Mesendoderm (in vitro differentiated cells): ENCODE data around the gene CACNB2.

Experiments used
- DNase-seq: peaks from one replicate; pipeline ENCODE4 v3.0.0; 2013
- H2AK5ac ChIP-seq: 2 replicates; pipeline ENCODE4 v1.6.1; 2013; ENCODE audit warnings: low read length, inconsistent platforms
- H2BK120ac ChIP-seq: 2 replicates; pipeline ENCODE4 v1.6.1; 2013; ENCODE audit warnings: low read depth, mild to moderate bottlenecking, low read length, moderate library complexity, mixed read lengths
- H2BK15ac ChIP-seq: replicated peaks from 2 replicates; pipeline ENCODE4 v1.6.1; 2013; ENCODE audit warnings: low read depth, mild to moderate bottlenecking, moderate library complexity
- H2BK5ac ChIP-seq: 2 replicates; pipeline ENCODE4 v1.6.1; 2013; ENCODE audit warnings: low read length, inconsistent platforms
- H3K18ac ChIP-seq: 2 replicates; pipeline ENCODE4 v1.6.1; 2013; ENCODE audit warnings: mild to moderate bottlenecking, low read length, mixed read lengths
- H3K23ac ChIP-seq: one replicate; pipeline ENCODE4 v1.6.1; 2013; ENCODE audit warnings: low read length
- H3K27ac ChIP-seq: 2 replicates; pipeline ENCODE4 v1.5.1; 2013; ENCODE audit warnings: low read depth, mild to moderate bottlenecking, inconsistent platforms, low read length, moderate library complexity
- H3K27me3 ChIP-seq: 2 replicates; pipeline ENCODE4 v1.6.1; 2013; ENCODE audit warnings: low read length, control low read depth, mild to moderate bottlenecking, inconsistent platforms; ENCODE audit not compliant: insufficient read depth, poor library complexity
- H3K36me3 ChIP-seq: 2 replicates; pipeline ENCODE4 v1.6.1; 2013; ENCODE audit warnings: low read length, inconsistent platforms; ENCODE audit not compliant: control insufficient read depth, insufficient read depth
- H3K4ac ChIP-seq: one replicate; pipeline ENCODE4 v1.6.1; 2013; ENCODE audit warnings: low read depth, mild to moderate bottlenecking, low read length, moderate library complexity
- H3K4me1 ChIP-seq: 2 replicates; pipeline ENCODE4 v1.6.1; 2013; ENCODE audit warnings: low read depth, low read length, inconsistent platforms; ENCODE audit not compliant: control insufficient read depth
- H3K4me2 ChIP-seq: 2 replicates; pipeline ENCODE4 v1.6.1; 2013; ENCODE audit warnings: low read length
- H3K4me3 ChIP-seq: 2 replicates; pipeline ENCODE4 v1.5.1; 2013; ENCODE audit warnings: mild to moderate bottlenecking, low read length
- H3K56ac ChIP-seq: one replicate; pipeline ENCODE4 v1.6.1; 2013; ENCODE audit warnings: low read length
- H3K79me1 ChIP-seq: 2 replicates; pipeline ENCODE4 v1.6.1; 2013; ENCODE audit warnings: low read length, inconsistent platforms
- H3K79me2 ChIP-seq: 2 replicates; pipeline ENCODE4 v1.6.1; 2013; ENCODE audit warnings: mild to moderate bottlenecking, low read length; ENCODE audit not compliant: control insufficient read depth, insufficient read depth
- H3K9ac ChIP-seq: 2 replicates; pipeline ENCODE4 v1.6.1; 2013; ENCODE audit warnings: low read length, inconsistent platforms
- H4K5ac ChIP-seq: one replicate; pipeline ENCODE4 v1.6.1; 2013; ENCODE audit warnings: low read length
- H4K8ac ChIP-seq: one replicate; pipeline ENCODE4 v1.6.1; 2013; ENCODE audit warnings: low read depth, mild to moderate bottlenecking, control low read depth, low read length, moderate library complexity
- WGBS: extraction: QIAGEN DNeasy Blood & Tissue Kit; methylation state at CpG from one replicate; pipeline ENCODE4 v1.1.7; 2013; ENCODE audit warnings: low lambda C conversion rate, missing lambda C conversion rate; ENCODE audit not compliant: insufficient coverage; ENCODE audit errors: extremely low coverage; 5-methylcytosine and 5-hydroxymethylcytosine counted together

Gene CACNB2

GRCh38 chr10:18325889-18326531, 185.8 kb downstream of the CACNB2 start:
- H3K18ac ChIP-seq = no peak overlapping the region
- no CpG with 5 or more reads among the region's 5 CpGs for WGBS
- no peak overlapping the region for H3K56ac ChIP-seq
- H3K79me1 ChIP-seq = no peaks in the 10 kb centered on the region
- no peak overlapping the region for H3K4ac ChIP-seq
- no peaks in the 10 kb centered on the region for H3K4me1 ChIP-seq
- no peak overlapping the region for H3K4me2 ChIP-seq
- no peak overlapping the region for H4K5ac ChIP-seq
- no peak overlapping the region for H4K8ac ChIP-seq
- H3K79me2 ChIP-seq = no peaks in the 10 kb centered on the region
- H2AK5ac ChIP-seq = no peak overlapping the region
- H2BK5ac ChIP-seq = no peak overlapping the region
- H2BK120ac ChIP-seq = no peak overlapping the region
- no peak overlapping the region for H3K27ac ChIP-seq
- no peak for DNase-seq
- H3K9ac ChIP-seq = no peak overlapping the region
- no peaks in the 10 kb centered on the region for H3K36me3 ChIP-seq
- no peak overlapping the region for H3K4me3 ChIP-seq
- no peak overlapping the region for H2BK15ac ChIP-seq
- no peaks in the 10 kb centered on the region for H3K27me3 ChIP-seq
- no peak overlapping the region for H3K23ac ChIP-seq

GRCh38 chr10:18328941-18329340, 188.7 kb downstream of the CACNB2 start:
- H2BK5ac ChIP-seq = no peak overlapping the region
- no peak overlapping the region for H2AK5ac ChIP-seq
- no peaks in the 10 kb centered on the region for H3K36me3 ChIP-seq
- no peak overlapping the region for H3K23ac ChIP-seq
- DNase-seq = no peak
- H2BK15ac ChIP-seq = no peak overlapping the region
- no peaks in the 10 kb centered on the region for H3K27me3 ChIP-seq
- no peak overlapping the region for H3K4ac ChIP-seq
- no peak overlapping the region for H3K18ac ChIP-seq
- no peaks in the 10 kb centered on the region for H3K4me1 ChIP-seq
- WGBS = no CpG with 5 or more reads among the region's 2 CpGs
- H2BK120ac ChIP-seq = no peak overlapping the region
- H4K8ac ChIP-seq = no peak overlapping the region
- no peak overlapping the region for H3K27ac ChIP-seq
- no peak overlapping the region for H3K9ac ChIP-seq
- H3K4me2 ChIP-seq = no peak overlapping the region
- no peak overlapping the region for H3K56ac ChIP-seq
- no peak overlapping the region for H3K4me3 ChIP-seq
- no peak overlapping the region for H4K5ac ChIP-seq
- no peaks in the 10 kb centered on the region for H3K79me1 ChIP-seq
- no peaks in the 10 kb centered on the region for H3K79me2 ChIP-seq

- Histone ChIP-seq H3K36me3 (no peaks in the 10 kb centered on the region), H3K79me2 (no peaks in the 10 kb centered on the region), H3K4me1 (no peaks in the 10 kb centered on the region), H3K4ac (no peak overlapping the region), H2BK15ac (no peak overlapping the region), H3K27me3 (no peaks in the 10 kb centered on the region), H3K79me1 (no peaks in the 10 kb centered on the region), H3K56ac (no peak overlapping the region), H3K9ac (no peak overlapping the region), H2AK5ac (no peak overlapping the region), H3K4me3 (no peak overlapping the region), H3K27ac (no peak overlapping the region), H4K8ac (no peak overlapping the region), H3K23ac (no peak overlapping the region), H3K18ac (no peak overlapping the region), H4K5ac (no peak overlapping the region), H2BK120ac (no peak overlapping the region), H2BK5ac (no peak overlapping the region), H3K4me2 (no peak overlapping the region)
- no peak for DNase-seq
- WGBS = no CpG with 5 or more reads among the region's 4 CpGs
Measured at GRCh38 chr10:18332048-18332447, 191.8 kb downstream of the CACNB2 start.

- WGBS = no CpG with 5 or more reads among the region's 1 CpG
Measured at GRCh38 chr10:18332484-18332883, 192.3 kb downstream of the CACNB2 start.

GRCh38 chr10:18333621-18334020, 193.4 kb downstream of the CACNB2 start:
- Histone ChIP-seq H3K4me3 (no peak overlapping the region), H2AK5ac (no peak overlapping the region), H4K8ac (no peak overlapping the region), H2BK15ac (no peak overlapping the region), H3K56ac (no peak overlapping the region), H3K4ac (no peak overlapping the region), H3K23ac (no peak overlapping the region), H3K4me2 (no peak overlapping the region), H3K18ac (no peak overlapping the region), H3K27ac (no peak overlapping the region), H3K9ac (no peak overlapping the region), H2BK120ac (no peak overlapping the region), H4K5ac (no peak overlapping the region), H3K79me1 (no peaks in the 10 kb centered on the region), H3K27me3 (no peaks in the 10 kb centered on the region), H2BK5ac (no peak overlapping the region), H3K4me1 (no peaks in the 10 kb centered on the region), H3K79me2 (no peaks in the 10 kb centered on the region), H3K36me3 (no peaks in the 10 kb centered on the region)
- no CpG with 5 or more reads among the region's 5 CpGs for WGBS
- DNase-seq = no peak

More at GRCh38 chr10:18332484-18332883, 192.3 kb downstream of the CACNB2 start:
- no peak overlapping the region for H3K4me3 ChIP-seq
- no peak overlapping the region for H2AK5ac ChIP-seq
- no peaks in the 10 kb centered on the region for H3K4me1 ChIP-seq
- no peaks in the 10 kb centered on the region for H3K36me3 ChIP-seq
- H3K56ac ChIP-seq = no peak overlapping the region
- no peaks in the 10 kb centered on the region for H3K79me1 ChIP-seq
- H3K27ac ChIP-seq = no peak overlapping the region
- H3K18ac ChIP-seq = no peak overlapping the region
- no peak overlapping the region for H4K5ac ChIP-seq
- H3K27me3 ChIP-seq = no peaks in the 10 kb centered on the region
- H3K79me2 ChIP-seq = no peaks in the 10 kb centered on the region
- no peak overlapping the region for H3K23ac ChIP-seq
- H4K8ac ChIP-seq = no peak overlapping the region
- no peak overlapping the region for H2BK15ac ChIP-seq
- H2BK120ac ChIP-seq = no peak overlapping the region
- no peak overlapping the region for H2BK5ac ChIP-seq
- H3K9ac ChIP-seq = no peak overlapping the region
- H3K4ac ChIP-seq = no peak overlapping the region
- no peak for DNase-seq
- no peak overlapping the region for H3K4me2 ChIP-seq
